Endothelial cell of umbilical vein (primary cell): ENCODE results near the gene UBE2D3. TPM values are rescaled to one million over a fixed set of nuclear protein-coding genes. Genes with fewer than 3 reads are reported as not detected.

Source experiments
- BruUV-seq: library from RNA; stranded (reverse); fragments of 400-500 nt; replicated peaks from 2 replicates; lab custom pipeline; 2021; lab: Mats Ljungman, UMichigan
- CTCF ChIA-PET: fragments of 300-600, 350-600 bp; sonication (Branson Sonifier 250); formaldehyde crosslinking; loops from one replicate; lab custom pipeline; 2021; ENCODE audit warnings: antibody characterized with exemption, inconsistent platforms; lab: Charles Lee
- POLR2A ChIA-PET: fragments of 300-600, 350-600 bp; sonication (Branson Sonifier 250); formaldehyde crosslinking; loops from one replicate; lab custom pipeline; 2021; ENCODE audit warnings: antibody characterized with exemption, inconsistent platforms; lab: Charles Lee
- DNase-seq: peaks from one replicate; pipeline ENCODE4 v3.0.0-alpha.2; 2011; ENCODE audit warnings: low read depth, low spot score
- FAIRE-seq: peaks from 2 replicates; lab custom pipeline; 2011; peaks lifted over from hg19 to GRCh38; lab: Jason Lieb, UNC
- H2AFZ ChIP-seq: 2 replicates; pipeline ENCODE4 v1.6.0; 2012; ENCODE audit warnings: low read depth, low read length, control low read depth, inconsistent platforms
- H3K27ac ChIP-seq: 2 replicates; pipeline ENCODE4 v1.5.1; 2011; ENCODE audit warnings: low read depth, mild to moderate bottlenecking, control low read depth, low read length, moderate library complexity; ENCODE audit not compliant: insufficient read depth
- H3K27me3 ChIP-seq, 2 experiments: 2 replicates each; pipeline versions ENCODE4 v1.6.0 to v1.6.1; 2011; ENCODE audit warnings: low read length in 2 of 2, mixed read lengths in 1 of 2; ENCODE audit not compliant: control insufficient read depth in 2 of 2, insufficient read depth in 2 of 2
- H3K36me3 ChIP-seq, 2 experiments: 2 replicates in 1 of 2; 3 replicates in 1 of 2; pipeline ENCODE4 v1.5.1; 2011; ENCODE audit warnings: low read length in 2 of 2, mild to moderate bottlenecking in 1 of 2, moderate library complexity in 1 of 2; ENCODE audit not compliant: control insufficient read depth in 2 of 2, insufficient read depth in 2 of 2; ENCODE audit errors: extremely low read depth in 1 of 2
- H3K4me1 ChIP-seq: 3 replicates; pipeline ENCODE4 v1.5.1; 2011; ENCODE audit warnings: mild to moderate bottlenecking, low read length; ENCODE audit not compliant: control insufficient read depth, insufficient read depth; ENCODE audit errors: extremely low read depth
- H3K4me2 ChIP-seq: 2 replicates; pipeline ENCODE4 v1.6.1; 2011; ENCODE audit warnings: low read length, control low read depth, mixed read lengths; ENCODE audit not compliant: insufficient read depth
- H3K4me3 ChIP-seq, 3 experiments: fragments of 200-600 bp in 1 of 3; sonication (generic), shearing (Covaris generic) in 1 of 3; replicated peaks in 1 of 3; 2 replicates each; pipeline ENCODE4 v1.5.1; 2011 to 2016; ENCODE audit warnings: control low read depth in 3 of 3, low read length in 3 of 3, mild to moderate bottlenecking in 2 of 3, inconsistent platforms in 1 of 3, low read depth in 1 of 3, moderate library complexity in 1 of 3; ENCODE audit not compliant: insufficient read depth in 1 of 3
- H3K79me2 ChIP-seq: 2 replicates; pipeline ENCODE4 v1.6.0; 2012; ENCODE audit warnings: low read length, inconsistent platforms; ENCODE audit not compliant: control insufficient read depth, insufficient read depth
- H3K9ac ChIP-seq: replicated peaks from 2 replicates; pipeline ENCODE3; 2011; ENCODE audit warnings: low read length, control low read depth; ENCODE audit not compliant: insufficient read depth; ENCODE audit errors: extremely low read depth
- H3K9me1 ChIP-seq: replicated peaks from 3 replicates; pipeline ENCODE4 v1.6.0; 2011; ENCODE audit warnings: mild to moderate bottlenecking, low read length; ENCODE audit not compliant: control insufficient read depth, insufficient read depth; ENCODE audit errors: extremely low read depth
- H3K9me3 ChIP-seq: replicated peaks from 2 replicates; pipeline ENCODE4 v1.5.1; 2012; ENCODE audit warnings: low read length, inconsistent platforms; ENCODE audit not compliant: control insufficient read depth, insufficient read depth
- H4K20me1 ChIP-seq: replicated peaks from 2 replicates; pipeline ENCODE3; 2011; ENCODE audit warnings: mild to moderate bottlenecking, low read length; ENCODE audit not compliant: control insufficient read depth, insufficient read depth; ENCODE audit errors: extremely low read depth
- EZH2 ChIP-seq: IDR thresholded peaks from 2 replicates; pipeline ENCODE4 v1.6.1; 2012; ENCODE audit warnings: borderline replicate concordance, low read depth, mild to moderate bottlenecking, moderate library complexity, low read length, inconsistent platforms; ENCODE audit not compliant: severe bottlenecking
- FOS ChIP-seq: IDR thresholded peaks from 2 replicates; pipeline ENCODE4 v1.6.1; 2011; ENCODE audit warnings: mild to moderate bottlenecking, low read length, moderate library complexity, borderline replicate concordance; ENCODE audit not compliant: insufficient read depth
- GATA2 ChIP-seq: IDR thresholded peaks from 2 replicates; pipeline ENCODE4 v1.7.0; 2011; ENCODE audit warnings: low read depth, mild to moderate bottlenecking, moderate library complexity, mixed read lengths, low read length; ENCODE audit not compliant: insufficient read length, insufficient read depth
- JUN ChIP-seq: IDR thresholded peaks from 2 replicates; pipeline ENCODE4 v1.6.1; 2011; ENCODE audit warnings: borderline replicate concordance, low read depth; ENCODE audit not compliant: insufficient read length, insufficient read depth
- MYC ChIP-seq: IDR thresholded peaks from one replicate; pipeline ENCODE4 v1.6.1; 2011; ENCODE audit warnings: mild to moderate bottlenecking, low read depth, low read length
- POLR2A ChIP-seq: IDR thresholded peaks from 2 replicates; pipeline ENCODE4 v1.6.1; 2012; ENCODE audit warnings: low read depth, mild to moderate bottlenecking, control low read depth, low read length
- POLR2AphosphoS5 ChIP-seq: IDR thresholded peaks from 2 replicates; pipeline ENCODE4 v1.6.1; 2012; ENCODE audit warnings: low read depth, mild to moderate bottlenecking, control low read depth, low read length, moderate library complexity; ENCODE audit not compliant: insufficient read depth
- dilution Hi-C: fragments of 300-500 bp; cut with MboI; formaldehyde crosslinking; loops from one replicate; pipeline ENCODE4 v1.15.0; 2019; ENCODE audit warnings: low sequenced_read_pairs; ENCODE audit not compliant: extremely low pct_ligation_motif_present
- intact Hi-C: fragments of 100-400 bp; cut with micrococcal nuclease; formaldehyde crosslinking; loops from one replicate; pipeline ENCODE4 v1.10.0; 2022
- polyA plus RNA-seq, 4 experiments: library from polyadenylated mRNA; depleted of rRNA in 3 of 4; stranded (reverse) in 3 of 4; unstranded in 1 of 4; fragments of >200 nt; gene quantifications; 2 replicates each; pipeline versions ENCODE4 v1.2.1 to v1.2.3, GENCODE V29; 2011 to 2012; ENCODE audit warnings: missing spikeins in 1 of 4
- total RNA-seq: library from RNA; stranded (reverse); gene quantifications from 2 replicates; pipeline ENCODE4 v1.2.3, GENCODE V29; 2021
- TF ChIP-seq, protein P1 (sequence below): IDR thresholded peaks from 2 replicates; pipeline ENCODE4 v1.6.1; 2011; ENCODE audit not compliant: insufficient read depth, insufficient read length
- TF ChIP-seq, protein P2 (sequence below), 2 donors: IDR thresholded peaks; 1 replicate in 1 of 2; 2 replicates in 1 of 2; pipeline ENCODE4 v1.5.1; 2011; ENCODE audit warnings: low read length in 2 of 2, mild to moderate bottlenecking in 2 of 2, moderate library complexity in 2 of 2, control low read depth in 1 of 2, inconsistent platforms in 1 of 2, low read depth in 1 of 2; ENCODE audit not compliant: insufficient read depth in 1 of 2; ENCODE audit errors: extremely low read depth in 1 of 2

Gene UBE2D3
- total and polyA plus RNA-seq, 2 donors (not counting 3 experiments of a cell fraction or from before 2014, with no cell fraction given) = 279 to 399 TPM

DNA sequence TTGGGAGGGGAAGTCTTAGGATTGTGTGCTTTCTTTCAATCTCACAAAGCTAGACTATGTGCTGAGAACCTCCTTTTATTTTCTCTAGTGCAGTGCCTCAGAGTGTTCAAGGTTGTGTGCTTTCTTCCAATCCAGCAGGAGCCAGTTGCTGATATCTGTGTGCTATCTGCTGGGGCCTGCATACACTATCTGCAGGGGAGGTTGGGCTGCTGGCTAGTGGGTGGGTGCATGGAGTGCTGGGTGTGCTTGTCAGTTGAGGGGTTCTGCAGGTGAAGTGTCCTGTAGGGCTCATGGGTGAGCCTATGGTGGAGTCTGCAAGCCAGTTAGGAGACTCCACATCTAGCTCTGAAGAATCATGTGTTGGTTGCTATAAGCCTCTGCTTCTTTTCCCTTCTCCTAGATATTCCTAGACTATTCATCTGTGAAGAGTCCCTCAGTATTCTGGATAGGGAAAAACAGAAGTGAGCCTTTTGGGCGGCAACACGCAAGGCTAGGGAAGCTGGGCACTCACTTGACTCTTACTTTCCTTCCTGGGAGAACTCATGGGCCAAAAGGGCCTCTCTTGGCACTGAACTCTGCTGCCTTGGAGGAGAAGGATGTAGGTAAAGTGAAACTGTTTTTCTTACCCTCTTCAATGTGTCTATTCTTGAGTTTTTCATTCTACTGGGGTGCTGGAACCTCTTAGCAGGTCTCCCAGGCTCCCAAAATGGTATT, 33.4 kb upstream of the UBE2D3 start:
- Histone ChIP-seq H3K9me1 (no peaks in the 10 kb centered on the region), H3K27me3 (no peaks in the 10 kb centered on the region), H3K36me3 (no peaks in the 10 kb centered on the region), H3K9ac (no peak overlapping the region), H3K9me3 (no peaks in the 10 kb centered on the region), H3K4me3 (no peak overlapping the region), H3K4me1 (no peaks in the 10 kb centered on the region), H2AFZ (no peak overlapping the region), H3K27ac (no peak overlapping the region), H3K4me2 (no peak overlapping the region), H4K20me1 (no peaks in the 10 kb centered on the region), H3K79me2 (no peaks in the 10 kb centered on the region)
- FAIRE-seq (no peak), DNase-seq (no peak)
- TF ChIP-seq GATA2 (no peak), FOS (no peak), EZH2 (no peak), JUN (no peak), MYC (no peak), POLR2A (no peak)
- POLR2A ChIA-PET = no interaction called here
- CTCF ChIA-PET = interaction anchor here (0.6 kb wide), 1 partner anchor 425 kb away, joined by 3 read pairs; no protein-coding TSS in a partner anchor
- dilution Hi-C loops (no loop called here), intact Hi-C loops (no loop called here)
- BruUV-seq = no TSS peak

DNA sequence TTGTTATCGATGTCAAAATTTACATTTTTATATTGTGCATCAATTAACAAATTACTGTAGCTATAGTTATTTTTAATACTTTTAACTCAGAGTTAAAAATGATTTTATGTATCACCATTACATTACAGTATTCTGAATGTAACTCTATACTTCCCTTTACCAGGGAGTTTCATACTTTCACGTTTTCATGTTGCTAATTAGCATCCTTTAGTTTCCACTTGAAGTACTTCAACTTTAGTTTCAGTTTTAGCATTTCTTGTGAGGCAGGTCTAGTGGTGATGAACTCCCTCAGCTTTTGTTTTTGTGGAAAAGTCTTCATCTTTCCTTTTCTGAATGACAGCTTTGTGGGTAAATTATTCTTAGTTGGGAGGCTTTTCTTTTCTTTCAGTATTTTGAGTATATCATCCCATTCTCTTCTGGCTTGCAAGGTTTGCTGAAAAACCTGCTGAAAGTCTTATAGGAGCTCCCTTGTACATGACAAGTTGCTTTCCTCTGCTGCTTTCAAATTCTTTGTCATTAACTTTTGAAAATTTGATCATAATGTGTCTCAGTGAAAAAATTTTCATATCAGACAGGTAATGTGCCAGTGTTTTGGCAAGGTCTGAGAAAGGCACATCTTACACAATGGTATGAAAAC, 31.6 kb upstream of the UBE2D3 start:
- Histone ChIP-seq H2AFZ (no peak overlapping the region), H3K4me2 (no peak overlapping the region), H3K36me3 (no peaks in the 10 kb centered on the region), H3K27ac (no peak overlapping the region), H3K4me3 (no peak overlapping the region), H3K9ac (no peak overlapping the region), H3K9me1 (no peaks in the 10 kb centered on the region), H4K20me1 (no peaks in the 10 kb centered on the region), H3K4me1 (no peaks in the 10 kb centered on the region), H3K9me3 (no peaks in the 10 kb centered on the region), H3K79me2 (no peaks in the 10 kb centered on the region), H3K27me3 (no peaks in the 10 kb centered on the region)
- POLR2A ChIA-PET = no interaction called here
- BruUV-seq = no TSS peak
- dilution Hi-C loops = no loop called here
- CTCF ChIA-PET = interaction anchor here (0.6 kb wide), 1 partner anchor 13 kb away, joined by 3 read pairs; no protein-coding TSS in a partner anchor
- intact Hi-C loops = no loop called here
- no peak for FAIRE-seq
- TF ChIP-seq, protein P1, sequence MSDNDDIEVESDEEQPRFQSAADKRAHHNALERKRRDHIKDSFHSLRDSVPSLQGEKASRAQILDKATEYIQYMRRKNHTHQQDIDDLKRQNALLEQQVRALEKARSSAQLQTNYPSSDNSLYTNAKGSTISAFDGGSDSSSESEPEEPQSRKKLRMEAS = no peak
- TF ChIP-seq, protein P2, sequence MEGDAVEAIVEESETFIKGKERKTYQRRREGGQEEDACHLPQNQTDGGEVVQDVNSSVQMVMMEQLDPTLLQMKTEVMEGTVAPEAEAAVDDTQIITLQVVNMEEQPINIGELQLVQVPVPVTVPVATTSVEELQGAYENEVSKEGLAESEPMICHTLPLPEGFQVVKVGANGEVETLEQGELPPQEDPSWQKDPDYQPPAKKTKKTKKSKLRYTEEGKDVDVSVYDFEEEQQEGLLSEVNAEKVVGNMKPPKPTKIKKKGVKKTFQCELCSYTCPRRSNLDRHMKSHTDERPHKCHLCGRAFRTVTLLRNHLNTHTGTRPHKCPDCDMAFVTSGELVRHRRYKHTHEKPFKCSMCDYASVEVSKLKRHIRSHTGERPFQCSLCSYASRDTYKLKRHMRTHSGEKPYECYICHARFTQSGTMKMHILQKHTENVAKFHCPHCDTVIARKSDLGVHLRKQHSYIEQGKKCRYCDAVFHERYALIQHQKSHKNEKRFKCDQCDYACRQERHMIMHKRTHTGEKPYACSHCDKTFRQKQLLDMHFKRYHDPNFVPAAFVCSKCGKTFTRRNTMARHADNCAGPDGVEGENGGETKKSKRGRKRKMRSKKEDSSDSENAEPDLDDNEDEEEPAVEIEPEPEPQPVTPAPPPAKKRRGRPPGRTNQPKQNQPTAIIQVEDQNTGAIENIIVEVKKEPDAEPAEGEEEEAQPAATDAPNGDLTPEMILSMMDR (IDR thresholded peaks at IDR 0.05; ENCODE audit: extremely low read depth in 1 of 2, insufficient read depth in 1 of 2, low read depth in 1 of 2, low read length in 2 of 2) = no peak
- TF ChIP-seq POLR2AphosphoS5 (no peak), GATA2 (no peak), POLR2A (no peak), FOS (no peak), JUN (no peak), MYC (no peak), EZH2 (no peak)
- DNase-seq = no peak
